ENCODE measurements around the gene RALY.

- TF ChIP-seq CTCF (IDR thresholded peaks at IDR 0.05; ENCODE audit: low read depth, low read length, poor library complexity, severe bottlenecking) (no peak), EZH2phosphoT487 (IDR thresholded peaks at IDR 0.05; ENCODE audit: borderline replicate concordance, low read length) (no peak)
Measured at GRCh38 chr20:33984182-33984719, 9.5 kb upstream of the RALY start.

Data from DOHH2 (cell line).